Stimulated activated naive CD8-positive, alpha-beta T cell treated with anti-CD3 and anti-CD28 coated beads, Interleukin-15, Interleukin-2, amounts not matched to agents 100 ng/mL and 50 ng/mL, for 24 hours (primary cell): ENCODE results near the gene NRGN.
A peak's percentile ranks its signal among the peaks of the same experiment; 100 is the strongest.

ENCODE experiments used
- H3K27ac Mint-ChIP-seq: one replicate; pipeline ENCODE4 v1.8.0; 2021; ENCODE audit warnings: mild to moderate bottlenecking, mixed read lengths
- H3K27me3 Mint-ChIP-seq: one replicate; pipeline ENCODE4 v1.8.0; 2021; ENCODE audit warnings: mixed read lengths
- H3K36me3 Mint-ChIP-seq: one replicate; pipeline ENCODE4 v1.8.0; 2021; ENCODE audit warnings: low read depth, mixed read lengths
- H3K4me1 Mint-ChIP-seq: one replicate; pipeline ENCODE4 v1.8.0; 2021; ENCODE audit warnings: low read depth, mixed read lengths
- H3K4me3 Mint-ChIP-seq: one replicate; pipeline ENCODE4 v1.8.0; 2021; ENCODE audit warnings: mild to moderate bottlenecking, mixed read lengths
- H3K9me3 Mint-ChIP-seq: one replicate; pipeline ENCODE4 v1.8.0; 2021; ENCODE audit warnings: mixed read lengths

NRGN gene

GRCh38 chr11:124728134-124728533 is 11.6 kb upstream of the NRGN start:
- H3K4me3 Mint-ChIP-seq: no peak overlapping the region
- no peaks in the 10 kb centered on the region for H3K36me3 Mint-ChIP-seq
- peaks cover 6% of the 10 kb centered on the region for H3K27me3 Mint-ChIP-seq
- no peaks in the 10 kb centered on the region for H3K9me3 Mint-ChIP-seq
- H3K4me1 Mint-ChIP-seq: peaks cover 20% of the 10 kb centered on the region
- no peak overlapping the region for H3K27ac Mint-ChIP-seq

- Mint-ChIP-seq H3K36me3 (no peaks in the 10 kb centered on the region), H3K4me1 (peaks cover 15% of the 10 kb centered on the region), H3K9me3 (no peaks in the 10 kb centered on the region), H3K27me3 (peaks cover 6% of the 10 kb centered on the region), H3K4me3 (no peak overlapping the region), H3K27ac (no peak overlapping the region)
Observed at GRCh38 chr11:124729571-124729970, 10.2 kb upstream of the NRGN start.

- H3K4me1 Mint-ChIP-seq: no peaks in the 10 kb centered on the region
- H3K4me3 Mint-ChIP-seq: no peak overlapping the region
- H3K36me3 Mint-ChIP-seq: no peaks in the 10 kb centered on the region
- H3K27ac Mint-ChIP-seq: no peak overlapping the region
- no peaks in the 10 kb centered on the region for H3K27me3 Mint-ChIP-seq
- no peaks in the 10 kb centered on the region for H3K9me3 Mint-ChIP-seq
Observed at GRCh38 chr11:124732230-124732629, 7.5 kb upstream of the NRGN start.

- H3K4me3 Mint-ChIP-seq: no peak overlapping the region
- H3K9me3 Mint-ChIP-seq: no peaks in the 10 kb centered on the region
- H3K27ac Mint-ChIP-seq: no peak overlapping the region
- H3K27me3 Mint-ChIP-seq: peaks cover 8% of the 10 kb centered on the region
- peaks cover 14% of the 10 kb centered on the region for H3K4me1 Mint-ChIP-seq
- no peaks in the 10 kb centered on the region for H3K36me3 Mint-ChIP-seq
Observed at GRCh38 chr11:124736736-124737135, 3.0 kb upstream of the NRGN start.

GRCh38 chr11:124737638-124738305 is 2.0 kb upstream of the NRGN start:
- Mint-ChIP-seq H3K4me3 (no peak overlapping the region), H3K27ac (no peak overlapping the region), H3K9me3 (no peaks in the 10 kb centered on the region), H3K36me3 (no peaks in the 10 kb centered on the region), H3K4me1 (peaks cover 14% of the 10 kb centered on the region), H3K27me3 (peaks cover 8% of the 10 kb centered on the region)

- H3K4me3 Mint-ChIP-seq: peak overlapping the region; percentile 81
- peaks cover 8% of the 10 kb centered on the region for H3K27me3 Mint-ChIP-seq
- H3K9me3 Mint-ChIP-seq: no peaks in the 10 kb centered on the region
- peaks cover 14% of the 10 kb centered on the region for H3K4me1 Mint-ChIP-seq
- H3K36me3 Mint-ChIP-seq: no peaks in the 10 kb centered on the region
- H3K27ac Mint-ChIP-seq: no peak overlapping the region
Observed at GRCh38 chr11:124738713-124739478, 846 bp upstream of the NRGN start.

GRCh38 chr11:124740277-124740882 is 638 bp downstream of the NRGN start:
- peak overlapping the region; percentile 81 for H3K4me3 Mint-ChIP-seq
- no peaks in the 10 kb centered on the region for H3K9me3 Mint-ChIP-seq
- peaks cover 14% of the 10 kb centered on the region for H3K4me1 Mint-ChIP-seq
- no peaks in the 10 kb centered on the region for H3K36me3 Mint-ChIP-seq
- peaks cover 8% of the 10 kb centered on the region for H3K27me3 Mint-ChIP-seq
- H3K27ac Mint-ChIP-seq: no peak overlapping the region

- H3K4me1 Mint-ChIP-seq: peaks cover 27% of the 10 kb centered on the region
- H3K9me3 Mint-ChIP-seq: no peaks in the 10 kb centered on the region
- no peaks in the 10 kb centered on the region for H3K36me3 Mint-ChIP-seq
- no peak overlapping the region for H3K4me3 Mint-ChIP-seq
- H3K27ac Mint-ChIP-seq: no peak overlapping the region
- peaks cover 8% of the 10 kb centered on the region for H3K27me3 Mint-ChIP-seq
Observed at GRCh38 chr11:124742555-124742954, 2.8 kb downstream of the NRGN start.

GRCh38 chr11:124743050-124743449 is 3.3 kb downstream of the NRGN start:
- Mint-ChIP-seq H3K9me3 (no peaks in the 10 kb centered on the region), H3K36me3 (no peaks in the 10 kb centered on the region), H3K27ac (no peak overlapping the region), H3K4me1 (peaks cover 27% of the 10 kb centered on the region), H3K4me3 (no peak overlapping the region), H3K27me3 (peaks cover 8% of the 10 kb centered on the region)

- H3K27ac Mint-ChIP-seq: no peak overlapping the region
Observed at GRCh38 chr11:124745270-124745834, 5.6 kb downstream of the NRGN start.

GRCh38 chr11:124745835-124746620 is 6.3 kb downstream of the NRGN start:
- H3K27me3 Mint-ChIP-seq: no peaks in the 10 kb centered on the region
- peak overlapping the region; percentile 94 for H3K4me3 Mint-ChIP-seq
- peaks cover 30% of the 10 kb centered on the region for H3K4me1 Mint-ChIP-seq
- H3K9me3 Mint-ChIP-seq: no peaks in the 10 kb centered on the region
- H3K27ac Mint-ChIP-seq: peak overlapping the region; percentile 89
- H3K36me3 Mint-ChIP-seq: no peaks in the 10 kb centered on the region

More at GRCh38 chr11:124745270-124745834, 5.6 kb downstream of the NRGN start:
- Mint-ChIP-seq H3K27me3 (no peaks in the 10 kb centered on the region), H3K4me1 (peaks cover 36% of the 10 kb centered on the region), H3K36me3 (no peaks in the 10 kb centered on the region), H3K4me3 (peak overlapping the region; percentile 33), H3K9me3 (no peaks in the 10 kb centered on the region)

GRCh38 chr11:124746621-124747243 is 7.0 kb downstream of the NRGN start:
- H3K9me3 Mint-ChIP-seq: no peaks in the 10 kb centered on the region
- peak overlapping the region; percentile 94 for H3K4me3 Mint-ChIP-seq
- no peaks in the 10 kb centered on the region for H3K36me3 Mint-ChIP-seq
- no peaks in the 10 kb centered on the region for H3K27me3 Mint-ChIP-seq
- peaks cover 30% of the 10 kb centered on the region for H3K4me1 Mint-ChIP-seq
- peak overlapping the region; percentile 89 for H3K27ac Mint-ChIP-seq

GRCh38 chr11:124747406-124748099 is 7.8 kb downstream of the NRGN start:
- Mint-ChIP-seq H3K4me3 (peak overlapping the region; percentile 94), H3K36me3 (no peaks in the 10 kb centered on the region), H3K9me3 (no peaks in the 10 kb centered on the region), H3K4me1 (peaks cover 30% of the 10 kb centered on the region), H3K27me3 (no peaks in the 10 kb centered on the region), H3K27ac (no peak overlapping the region)

- Mint-ChIP-seq H3K27me3 (no peaks in the 10 kb centered on the region), H3K9me3 (no peaks in the 10 kb centered on the region), H3K36me3 (no peaks in the 10 kb centered on the region), H3K27ac (no peak overlapping the region), H3K4me1 (peaks cover 30% of the 10 kb centered on the region), H3K4me3 (no peak overlapping the region)
Observed at GRCh38 chr11:124748100-124748418, 8.3 kb downstream of the NRGN start.
